Activated naive CD8-positive, alpha-beta T cell treated with anti-CD3 and anti-CD28 coated beads for 36 hours (primary cell): Measurements from ENCODE around the gene MTLN. TPM values are rescaled to one million over a fixed set of nuclear protein-coding genes. Genes with fewer than 3 reads are reported as not detected.

Experiments used
- DNase-seq: peaks from one replicate; pipeline ENCODE4 v3.0.0; 2021
- H3K27ac Mint-ChIP-seq: one replicate; pipeline ENCODE4 v1.8.0; 2022; ENCODE audit warnings: mild to moderate bottlenecking, moderate library complexity, mixed read lengths
- H3K27me3 Mint-ChIP-seq: one replicate; pipeline ENCODE4 v1.8.0; 2022; ENCODE audit warnings: mild to moderate bottlenecking, mixed read lengths
- H3K36me3 Mint-ChIP-seq: one replicate; pipeline ENCODE4 v1.8.0; 2021; ENCODE audit warnings: mild to moderate bottlenecking, mixed read lengths
- H3K4me1 Mint-ChIP-seq: one replicate; pipeline ENCODE4 v1.8.0; 2021; ENCODE audit warnings: mixed read lengths
- H3K4me3 Mint-ChIP-seq: one replicate; pipeline ENCODE4 v1.8.0; 2022; ENCODE audit warnings: mild to moderate bottlenecking, moderate library complexity, mixed read lengths
- H3K9me3 Mint-ChIP-seq: one replicate; pipeline ENCODE4 v1.8.0; 2022; ENCODE audit warnings: mixed read lengths
- total RNA-seq, 2 experiments: library from RNA; stranded (reverse); gene quantifications; one replicate each; pipeline ENCODE4 v1.2.3, GENCODE V29; 2021

MTLN gene
- total RNA-seq, 2 experiments from 2014 or later = 92.1 to 98.0 TPM

GRCh38 chr2:110166266-110166665 lies 46.1 kb downstream of the MTLN start:
- Mint-ChIP-seq H3K27ac (no peak overlapping the region), H3K9me3 (peaks cover 3% of the 10 kb centered on the region), H3K36me3 (no peaks in the 10 kb centered on the region), H3K4me1 (peaks cover 4% of the 10 kb centered on the region), H3K4me3 (no peak overlapping the region), H3K27me3 (peaks cover 5% of the 10 kb centered on the region)
- no peak for DNase-seq

Other genes with a start within 250 kb of the MTLN start
- gene MALL, start 96.7 kb downstream of the MTLN start, total RNA-seq = under 1 TPM; 0.35 to 0.42 TPM
- 1 to 10 TPM; 1.6 to 1.9 TPM for gene NPHP1, start 7.5 kb downstream of the MTLN start, total RNA-seq